GM12892 (cell line): ENCODE measurements around the gene ANKLE1.

Experiments used
- POLR2A ChIP-seq: IDR thresholded peaks from 2 replicates; pipeline ENCODE4 v1.6.1; 2011; ENCODE audit warnings: low read depth, low read length, control low read depth
- POLR2AphosphoS5 ChIP-seq: IDR thresholded peaks from 2 replicates; pipeline ENCODE4 v1.6.1; 2011; ENCODE audit warnings: low read depth, low read length, control low read depth

GRCh38 chr19:17307876-17308377 is 26.2 kb downstream of the ANKLE1 start:
- TF ChIP-seq POLR2A (no peak), POLR2AphosphoS5 (no peak)
